ENCODE measurements around the gene EEF1A1.
A peak's percentile ranks its signal among the peaks of the same experiment; 100 is the strongest.

Gene EEF1A1

GRCh38 chr6:73519926-73520687 lies 725 bp downstream of the EEF1A1 start:
- no peak for TF ChIP-seq REST (IDR thresholded peaks at IDR 0.05; ENCODE audit: insufficient read depth in 1 of 2, low read depth in 2 of 2, low read length in 2 of 2)
- TF ChIP-seq POLR2AphosphoS5 (IDR thresholded peaks at IDR 0.05; ENCODE audit: low read depth, low read length): peak; percentile 50; the same call in 1 of the 2 replicates

- TF ChIP-seq POLR2AphosphoS5 (IDR thresholded peaks at IDR 0.05; ENCODE audit: low read depth, low read length): peak; percentile 33
These were observed 1.6 kb downstream of the EEF1A1 start for GRCh38 chr6:73518982-73519881.

- TF ChIP-seq SIN3A (IDR thresholded peaks at IDR 0.05; ENCODE audit: borderline replicate concordance, insufficient read depth, low read length) (no peak), POLR2AphosphoS5 (IDR thresholded peaks at IDR 0.05; ENCODE audit: low read depth, low read length) (peak; percentile 83), TAF1 (IDR thresholded peaks at IDR 0.05; ENCODE audit: borderline replicate concordance, insufficient read depth, low read length) (peak; percentile 5; the same call in 1 of the 2 replicates), FOXP2 (optimal IDR thresholded peaks at IDR 0.05; ENCODE audit: borderline replicate concordance, extremely low read depth, extremely low read length, insufficient read depth) (no peak)
These were observed 4.0 kb downstream of the EEF1A1 start for GRCh38 chr6:73516514-73517489.

GRCh38 chr6:73515204-73515655 lies 5.6 kb downstream of the EEF1A1 start:
- TF ChIP-seq TAF1 (IDR thresholded peaks at IDR 0.05; ENCODE audit: borderline replicate concordance, insufficient read depth, low read length): no peak
- no peak for TF ChIP-seq FOXP2 (optimal IDR thresholded peaks at IDR 0.05; ENCODE audit: borderline replicate concordance, extremely low read depth, extremely low read length, insufficient read depth)
- TF ChIP-seq SIN3A (IDR thresholded peaks at IDR 0.05; ENCODE audit: borderline replicate concordance, insufficient read depth, low read length): peak; percentile 77; the same call in 1 of the 2 replicates
- TF ChIP-seq REST (IDR thresholded peaks at IDR 0.05; ENCODE audit: insufficient read depth in 1 of 2, low read depth in 2 of 2, low read length in 2 of 2): no peak
- TF ChIP-seq POLR2AphosphoS5 (IDR thresholded peaks at IDR 0.05; ENCODE audit: low read depth, low read length): no peak; the same call in 1 of the 2 replicates

- TF ChIP-seq POLR2AphosphoS5 (IDR thresholded peaks at IDR 0.05; ENCODE audit: low read depth, low read length): no peak
- TF ChIP-seq REST (IDR thresholded peaks at IDR 0.05; ENCODE audit: insufficient read depth in 1 of 2, low read depth in 2 of 2, low read length in 2 of 2): no peak
- TF ChIP-seq TAF1 (IDR thresholded peaks at IDR 0.05; ENCODE audit: borderline replicate concordance, insufficient read depth, low read length): no peak
- 0 out of 2 replicates have a peak, but pooled peaks have one; percentile 6 for TF ChIP-seq SIN3A (IDR thresholded peaks at IDR 0.05; ENCODE audit: borderline replicate concordance, insufficient read depth, low read length)
These were observed 6.1 kb downstream of the EEF1A1 start for GRCh38 chr6:73514746-73515110.

All from PFSK-1 (cell line).